Upper lobe of right lung (tissue), 1 donor: ENCODE measurements around the gene TOM1L2. TPM values are rescaled to one million over a fixed set of nuclear protein-coding genes. Genes with fewer than 3 reads are reported as not detected.
A peak's percentile ranks its signal among the peaks of the same experiment; 100 is the strongest.

Experiments
- ATAC-seq: fragments of 200-7000 bp; cut with Tn5 transposase; one replicate; pipeline ENCODE4 v1.9.1; 2020; ENCODE audit warnings: mild to moderate bottlenecking, moderate library complexity
- DNase-seq: peaks from one replicate; pipeline ENCODE4 v3.0.0-alpha.2; 2020
- H3K27ac ChIP-seq: fragments of 200-600 bp; one replicate; pipeline ENCODE4 v1.8.0; 2022
- H3K27me3 ChIP-seq: fragments of 200-600 bp; one replicate; pipeline ENCODE4 v1.8.0; 2022; ENCODE audit warnings: mild to moderate bottlenecking
- H3K36me3 ChIP-seq: fragments of 200-600 bp; one replicate; pipeline ENCODE4 v1.8.0; 2022
- H3K4me1 ChIP-seq: fragments of 200-600 bp; one replicate; pipeline ENCODE4 v1.8.0; 2022
- H3K4me3 ChIP-seq: fragments of 200-600 bp; one replicate; pipeline ENCODE4 v1.8.0; 2022; ENCODE audit warnings: mild to moderate bottlenecking
- H3K9me3 ChIP-seq: fragments of 200-600 bp; one replicate; pipeline ENCODE4 v1.8.0; 2022
- CTCF ChIP-seq: fragments of 200-600 bp; IDR thresholded peaks from one replicate; pipeline ENCODE4 v1.8.0; 2022; ENCODE audit warnings: antibody characterized with exemption
- intact Hi-C: fragments of 100-400 bp; cut with DNase I; formaldehyde crosslinking; loops from one replicate; pipeline ENCODE4 v1.11.0; 2022
- total RNA-seq: library from RNA; stranded (reverse); fragmentation: NEBNext Ultra II Directional; extraction: Animal tissue kit (Norgen Biotek cat#: 25700); gene quantifications from one replicate; pipeline ENCODE4 v1.2.1, GENCODE V29; 2021
- donor health status: DM: no; HTN: yes; CAD: no; lungs with severe emphysema.

Gene TOM1L2
- total RNA-seq, 1 donor from 2014 or later: 76.7 TPM

GRCh38 chr17:17926036-17926435, 46.2 kb downstream of the TOM1L2 start:
- no peak for ATAC-seq

GRCh38 chr17:17924857-17925250, 47.3 kb downstream of the TOM1L2 start:
- Histone ChIP-seq H3K27ac (no peak overlapping the region), H3K9me3 (no peaks in the 10 kb centered on the region), H3K4me3 (no peak overlapping the region), H3K27me3 (no peaks in the 10 kb centered on the region), H3K4me1 (peaks cover 48% of the 10 kb centered on the region), H3K36me3 (no peaks in the 10 kb centered on the region)
- intact Hi-C loops: no loop called here
- DNase-seq (no peak), ATAC-seq (no peak)
- TF ChIP-seq CTCF: no peak

More at GRCh38 chr17:17926036-17926435, 46.2 kb downstream of the TOM1L2 start:
- intact Hi-C loops: no loop called here
- H3K27ac ChIP-seq: no peak overlapping the region
- no peaks in the 10 kb centered on the region for H3K27me3 ChIP-seq
- no peak overlapping the region for H3K4me3 ChIP-seq
- DNase-seq: no peak
- H3K36me3 ChIP-seq: no peaks in the 10 kb centered on the region
- TF ChIP-seq CTCF: no peak
- peaks cover 48% of the 10 kb centered on the region for H3K4me1 ChIP-seq
- H3K9me3 ChIP-seq: no peaks in the 10 kb centered on the region

- H3K27me3 ChIP-seq: no peaks in the 10 kb centered on the region
- H3K4me3 ChIP-seq: no peak overlapping the region
- no peak overlapping the region for H3K27ac ChIP-seq
- no peaks in the 10 kb centered on the region for H3K36me3 ChIP-seq
- DNase-seq: no peak
- no peak for ATAC-seq
- intact Hi-C loops: no loop called here
- H3K4me1 ChIP-seq: peaks cover 46% of the 10 kb centered on the region
- no peaks in the 10 kb centered on the region for H3K9me3 ChIP-seq
- TF ChIP-seq CTCF: no peak
Measured at GRCh38 chr17:17924131-17924856, 47.9 kb downstream of the TOM1L2 start.

DNA sequence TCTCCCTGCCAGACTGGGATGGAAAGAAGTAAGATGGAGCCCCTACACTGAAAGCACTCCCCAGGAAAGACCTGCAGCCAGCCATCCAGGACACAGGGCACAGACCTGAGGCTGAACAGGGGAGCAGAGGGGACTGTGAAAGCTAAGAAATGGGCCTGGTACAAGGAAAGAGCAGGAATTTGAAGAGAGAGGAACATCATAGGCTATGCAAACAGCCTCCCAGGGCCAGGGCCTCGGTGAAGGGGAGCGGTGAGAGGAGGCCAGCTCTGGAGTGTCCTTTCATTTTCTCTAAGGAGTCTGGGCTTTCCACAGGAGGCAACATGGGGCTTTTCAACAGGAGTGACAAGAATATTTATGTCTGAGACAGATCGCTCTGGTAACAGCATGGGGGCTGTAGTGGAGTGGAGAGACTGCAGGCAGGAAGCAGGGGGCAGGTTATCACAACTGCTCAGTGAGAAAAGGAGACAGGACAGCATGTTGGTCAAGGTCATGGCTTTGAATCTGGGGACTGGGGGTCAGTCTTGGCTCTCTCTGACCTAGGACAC, 50.1 kb downstream of the TOM1L2 start:
- TF ChIP-seq CTCF: no peak
- no peaks in the 10 kb centered on the region for H3K9me3 ChIP-seq
- H3K27ac ChIP-seq: no peak overlapping the region
- H3K27me3 ChIP-seq: no peaks in the 10 kb centered on the region
- intact Hi-C loops: no loop called here
- H3K4me3 ChIP-seq: no peak overlapping the region
- peak; percentile 54 for ATAC-seq
- peaks cover 34% of the 10 kb centered on the region for H3K4me1 ChIP-seq
- H3K36me3 ChIP-seq: no peaks in the 10 kb centered on the region
- no peak for DNase-seq

DNA sequence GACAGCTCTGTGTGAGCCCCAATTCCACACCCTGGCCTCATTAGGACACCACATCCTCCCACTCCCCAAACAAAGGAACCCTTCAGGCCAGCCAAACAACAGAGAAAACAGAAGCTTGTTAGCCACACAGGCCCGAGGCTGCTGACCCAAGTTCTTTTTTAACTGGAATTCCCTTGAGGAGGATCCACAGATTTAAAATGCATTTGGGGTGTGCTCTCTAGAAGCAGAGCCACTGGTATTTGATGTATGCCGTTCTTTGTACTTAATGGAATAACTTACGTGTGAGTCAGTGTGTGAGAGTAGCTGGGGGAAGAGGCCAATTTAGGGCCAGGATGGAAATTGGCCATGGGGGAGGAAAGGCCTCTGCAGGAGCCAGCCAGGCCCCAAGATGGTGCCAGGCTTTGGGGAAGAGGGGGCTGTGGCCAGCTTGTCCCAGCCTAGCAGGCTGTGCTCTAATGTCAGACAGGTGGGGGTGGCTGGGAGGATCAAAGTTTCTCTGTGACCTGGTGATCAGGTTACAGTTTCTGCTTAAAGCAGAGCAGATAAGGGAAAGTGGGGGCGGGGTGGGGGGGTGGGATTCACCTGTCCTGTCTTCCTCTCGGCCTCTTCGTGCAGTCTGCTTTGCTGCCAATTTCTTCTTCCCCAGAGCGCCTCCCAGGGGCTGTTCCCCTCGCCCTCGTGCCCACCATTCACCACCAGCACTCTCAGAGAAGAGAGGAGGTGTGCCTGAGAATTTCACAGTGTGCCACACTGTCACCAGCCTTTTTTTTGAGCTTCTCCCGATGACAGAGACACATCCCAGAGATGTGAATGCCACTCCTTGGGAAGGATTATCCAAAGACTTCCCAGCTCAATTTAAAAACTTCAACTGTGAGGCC, 50.8 kb downstream of the TOM1L2 start:
- H3K9me3 ChIP-seq: no peaks in the 10 kb centered on the region
- ATAC-seq: peak; percentile 67
- peak overlapping the region; percentile 63 for H3K27ac ChIP-seq
- intact Hi-C loops: no loop called here
- H3K4me1 ChIP-seq: peaks cover 27% of the 10 kb centered on the region
- DNase-seq: no peak
- no peak for TF ChIP-seq CTCF
- H3K4me3 ChIP-seq: no peak overlapping the region
- no peaks in the 10 kb centered on the region for H3K36me3 ChIP-seq
- H3K27me3 ChIP-seq: no peaks in the 10 kb centered on the region
